Measurements from ENCODE around the gene DLG2.
"Not testable (repeated sequence)": the region's sequence is repeated elsewhere in the genome, so short reads cannot be mapped to it uniquely, and the experiment has no call there.

The DLG2 gene

DNA sequence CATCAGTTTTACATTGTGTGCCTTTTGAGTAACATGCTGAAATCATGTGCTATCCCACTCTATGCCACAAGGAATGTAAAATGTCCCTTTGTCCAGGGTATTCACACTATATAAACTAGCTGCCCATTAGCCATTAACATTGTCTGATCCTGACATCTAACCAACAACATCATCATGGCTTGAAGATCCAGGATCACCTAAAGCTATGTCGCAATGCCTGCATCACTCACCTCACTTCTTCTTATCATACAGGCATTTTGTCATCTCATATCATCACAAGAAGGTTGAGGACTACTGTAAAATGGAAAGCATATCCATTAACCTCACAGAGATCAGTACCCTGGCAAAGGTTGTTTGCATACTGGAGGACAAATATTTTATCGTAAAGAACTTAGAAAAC, 742.3 kb downstream of the DLG2 start:
- DNase-seq: no peak

DNA sequence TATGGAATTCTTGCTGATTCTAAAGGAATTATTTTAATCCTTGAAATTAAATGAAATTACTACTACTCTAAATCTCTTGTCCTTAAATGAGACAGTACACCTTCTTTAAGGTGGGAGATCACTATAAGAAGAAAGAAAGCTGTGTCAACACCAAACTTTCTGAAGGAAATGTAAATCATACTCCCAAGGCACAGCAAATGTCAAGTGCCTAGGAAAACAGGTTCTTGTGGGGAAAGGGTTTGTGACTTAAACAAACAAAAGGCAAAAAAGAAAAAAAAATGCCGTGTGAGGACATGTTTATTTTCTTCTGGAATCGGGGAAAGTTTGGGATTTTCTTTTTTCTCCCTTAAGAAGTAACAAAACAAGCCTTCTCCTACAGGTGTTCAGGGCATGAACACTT, 745.1 kb downstream of the DLG2 start:
- no peak for DNase-seq

DNA sequence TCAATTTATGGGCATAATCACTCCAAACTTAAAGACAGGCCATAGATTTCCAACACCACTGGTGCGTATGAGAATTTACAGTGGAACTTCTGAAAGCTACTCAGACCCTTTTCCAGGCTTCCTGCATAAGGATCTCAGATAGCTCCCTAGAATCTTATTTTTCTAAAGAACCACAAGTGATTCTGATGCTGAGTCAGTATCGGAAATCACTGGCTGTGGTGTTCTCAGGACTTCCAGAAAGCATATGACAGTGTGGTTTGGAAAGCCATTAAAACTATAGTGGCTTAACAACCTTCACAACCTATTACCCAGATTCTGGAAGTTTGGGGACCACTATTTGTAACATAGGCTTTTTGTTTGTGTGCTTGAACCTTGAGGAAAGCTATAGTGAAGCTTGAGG, 756.0 kb downstream of the DLG2 start:
- DNase-seq: no peak

DNA sequence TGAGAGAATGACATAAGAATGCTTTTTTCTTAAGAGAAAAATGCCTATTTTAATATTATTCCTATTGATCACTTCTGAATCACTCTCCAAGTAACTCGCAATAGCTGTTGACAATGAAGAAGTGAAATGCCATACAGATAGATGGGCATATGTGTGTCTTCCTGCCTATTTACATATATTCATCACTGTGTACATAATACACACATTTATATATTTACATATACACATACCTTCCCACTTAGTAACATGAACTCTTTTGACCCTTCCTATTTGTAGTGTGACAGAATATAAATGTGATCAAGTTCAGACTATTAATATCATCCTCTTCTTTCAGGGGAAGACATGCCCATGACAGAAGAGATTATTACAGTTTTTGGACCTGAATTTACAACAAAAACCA, 756.7 kb downstream of the DLG2 start:
- no peak for DNase-seq

DNA sequence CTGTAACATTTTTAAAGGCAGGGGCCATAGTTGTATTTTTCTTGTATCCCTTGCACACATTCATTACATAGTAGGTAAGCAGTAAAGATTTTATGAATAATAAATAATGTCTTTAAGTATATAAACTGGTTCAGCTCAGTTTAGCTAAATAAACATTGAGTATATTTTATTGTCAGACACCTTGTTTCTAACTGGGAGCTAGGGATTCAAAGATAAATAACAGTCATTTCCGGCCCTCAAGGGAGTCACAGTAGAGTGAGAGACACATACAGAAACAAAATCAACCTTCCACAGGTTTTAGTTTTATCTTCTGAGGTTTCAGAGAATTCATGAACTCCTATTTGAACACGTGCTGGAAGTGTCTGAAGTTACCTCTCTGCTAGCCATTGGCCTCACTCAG, 760.2 kb downstream of the DLG2 start:
- DNase-seq: no peak

DNA sequence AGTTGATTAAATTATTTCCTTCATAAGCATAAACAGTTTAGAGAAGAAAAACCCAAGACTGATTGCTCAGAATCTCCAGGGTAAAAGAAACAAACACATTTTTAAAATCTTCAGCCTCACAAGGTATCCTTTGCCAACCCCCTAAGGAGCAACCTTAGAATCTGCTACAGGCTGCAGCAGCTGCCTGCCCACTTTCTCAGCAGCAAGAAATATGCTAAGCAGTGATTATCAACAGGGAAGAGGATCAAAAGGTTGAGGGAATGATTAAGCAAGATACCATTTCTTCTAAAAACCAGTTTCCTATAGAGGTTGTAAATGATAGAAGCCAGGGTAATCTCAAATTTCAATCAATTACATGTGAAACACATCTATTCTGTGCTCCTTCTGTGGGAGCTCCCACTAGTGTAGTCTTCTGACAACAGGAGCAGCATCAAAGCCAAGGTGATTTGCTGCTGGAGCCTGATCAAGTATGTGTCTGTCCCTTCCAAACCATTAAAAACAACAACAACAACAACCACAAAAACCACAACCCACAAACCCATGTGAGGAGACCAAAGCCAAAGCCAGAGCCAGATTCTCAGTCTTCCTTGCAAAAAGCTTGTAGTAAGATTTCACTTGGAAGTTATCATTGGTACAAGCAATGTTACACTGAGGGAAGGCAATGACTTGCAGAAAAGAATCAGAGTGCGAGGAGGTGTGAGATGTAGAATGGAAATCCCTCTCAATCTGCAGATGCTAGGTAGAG, 761.2 kb downstream of the DLG2 start:
- DNase-seq: peak; percentile 62

DNA sequence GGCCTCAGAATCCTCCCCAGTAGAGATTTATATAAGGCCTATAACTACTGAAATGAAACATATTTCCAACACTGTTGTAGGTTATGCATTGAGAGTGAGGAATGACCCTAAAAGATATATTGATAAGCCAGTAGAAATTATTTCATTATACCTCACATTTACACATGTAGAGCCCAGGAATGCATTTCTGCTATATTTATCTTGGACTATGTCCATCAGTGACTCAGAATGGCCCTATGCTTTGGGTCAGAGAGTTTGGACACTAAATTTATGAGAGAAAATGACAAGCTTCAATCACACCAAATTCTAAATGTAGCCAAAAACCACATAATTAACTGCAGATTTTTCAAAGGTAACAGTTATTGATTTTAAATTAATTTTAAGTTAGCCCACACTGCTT, 761.9 kb downstream of the DLG2 start:
- DNase-seq: no peak

DNA sequence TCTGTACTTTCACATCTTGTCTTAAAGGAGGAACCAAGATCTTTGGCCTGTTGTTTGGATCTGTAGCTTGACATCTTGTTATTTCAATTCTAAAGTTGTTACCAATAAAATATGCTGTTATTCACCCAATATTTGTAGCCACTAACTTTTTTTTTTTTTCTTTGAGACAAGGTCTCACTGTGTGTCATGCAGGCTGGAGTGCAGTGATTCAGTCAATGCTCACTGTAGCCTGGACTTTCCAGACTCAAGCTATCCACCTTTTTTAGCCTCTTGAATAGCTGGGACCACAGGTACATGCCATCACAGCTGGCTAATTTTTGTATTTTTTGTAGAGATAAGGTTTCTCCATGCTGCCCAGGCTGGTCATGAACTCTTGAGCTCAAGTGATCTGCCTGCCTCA, 769.4 kb downstream of the DLG2 start:
- no peak for DNase-seq

DNA sequence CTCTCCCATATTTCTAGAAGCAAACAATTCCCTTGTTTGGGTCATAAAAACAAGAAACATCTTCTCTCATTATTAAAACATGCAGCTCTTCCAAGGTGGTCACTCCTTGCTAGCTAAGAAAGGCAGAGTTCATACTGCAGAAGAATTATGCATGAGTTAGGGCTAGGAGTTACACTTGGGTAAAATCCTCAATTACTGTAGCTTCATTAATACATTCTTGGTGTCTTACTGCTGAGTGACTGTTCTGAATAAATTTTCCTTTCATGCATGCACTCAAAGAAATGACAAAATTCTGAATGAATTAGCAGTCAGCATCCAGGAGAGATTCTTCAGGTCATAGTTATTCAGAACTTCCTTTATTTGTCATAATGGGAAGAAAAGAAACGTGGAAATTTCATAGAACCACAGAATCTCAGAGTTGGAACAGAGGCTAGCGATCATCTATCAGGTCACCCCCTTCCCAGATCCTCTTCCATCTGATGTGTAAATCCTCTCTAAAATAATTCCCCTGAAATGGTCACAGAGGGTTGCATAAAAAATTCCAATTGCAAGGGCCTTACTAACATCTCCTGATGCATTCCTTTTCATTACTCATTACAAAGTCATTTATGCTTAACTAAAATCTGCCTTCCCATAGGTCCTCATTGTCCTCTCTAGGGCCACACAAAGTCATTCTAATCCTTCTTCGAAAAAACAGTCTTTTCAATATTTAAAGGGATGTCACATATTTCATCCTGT, 771.5 kb downstream of the DLG2 start:
- no peak for DNase-seq

DNA sequence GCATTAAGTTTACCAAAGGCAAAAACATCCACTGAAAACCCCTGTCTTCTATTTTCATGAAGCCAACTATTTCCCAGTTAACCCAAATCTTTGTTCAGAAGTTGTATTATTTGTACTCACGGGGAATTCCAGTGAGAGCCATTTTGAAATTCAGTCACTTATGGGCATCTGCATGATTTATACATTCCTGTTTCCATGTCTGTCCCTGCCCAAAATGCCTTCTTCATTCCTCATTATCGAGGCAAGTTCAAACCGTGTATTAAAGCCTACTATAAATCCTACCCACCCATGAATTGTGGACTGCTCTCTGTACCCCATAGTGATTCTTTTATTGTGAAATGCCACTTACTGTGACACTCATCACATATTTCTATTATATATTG, 772.7 kb downstream of the DLG2 start:
- DNase-seq: no peak

DNA sequence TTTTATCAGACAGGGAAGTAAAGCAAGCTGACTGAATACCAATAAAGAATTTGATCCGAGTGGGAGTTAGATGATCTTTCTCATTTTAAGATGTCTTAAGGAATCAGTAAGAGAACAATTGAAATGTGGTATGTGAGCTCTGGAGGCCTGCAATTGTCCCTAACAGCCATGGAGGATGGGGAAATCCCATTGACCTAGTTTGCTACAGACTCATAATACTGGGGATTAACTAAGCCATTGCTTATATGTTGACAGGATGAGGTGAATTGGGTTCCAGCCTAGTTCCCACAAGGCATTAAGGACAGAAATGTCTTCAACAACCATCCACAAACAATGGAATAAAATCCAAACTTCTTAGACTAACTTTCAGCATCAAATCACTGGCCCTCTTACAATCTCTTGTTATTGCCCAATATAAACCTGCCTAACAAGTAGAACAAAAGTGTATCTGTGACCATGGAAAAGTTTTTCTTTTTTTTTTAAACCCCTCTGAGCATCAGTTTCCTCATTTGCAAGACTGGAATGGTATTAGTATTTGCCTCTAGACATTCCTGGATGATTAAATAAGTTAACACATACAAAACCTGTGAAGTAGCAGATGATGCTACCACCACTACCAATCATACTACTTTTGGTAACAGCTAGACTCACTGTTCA, 773.2 kb downstream of the DLG2 start:
- DNase-seq: no peak

DNA sequence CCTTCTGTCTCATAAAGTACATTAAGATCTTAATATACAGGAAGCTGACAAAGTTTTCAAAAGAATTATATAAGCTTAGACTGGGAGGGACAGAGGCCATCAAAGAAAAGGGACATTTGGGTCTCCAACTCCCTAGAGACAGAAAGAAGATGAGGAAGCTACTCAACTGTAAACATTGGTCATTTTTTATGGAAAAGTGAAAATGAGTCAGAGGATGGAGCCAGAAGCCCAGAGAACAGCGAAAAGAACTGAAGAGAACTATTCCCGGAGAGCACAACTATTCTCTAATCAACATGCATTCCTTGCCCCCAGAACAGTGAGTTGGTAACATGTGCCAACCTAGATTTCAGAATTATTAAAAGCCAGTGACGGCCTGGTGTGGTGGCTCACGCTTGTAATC, 779.3 kb downstream of the DLG2 start:
- no peak for DNase-seq

DNA sequence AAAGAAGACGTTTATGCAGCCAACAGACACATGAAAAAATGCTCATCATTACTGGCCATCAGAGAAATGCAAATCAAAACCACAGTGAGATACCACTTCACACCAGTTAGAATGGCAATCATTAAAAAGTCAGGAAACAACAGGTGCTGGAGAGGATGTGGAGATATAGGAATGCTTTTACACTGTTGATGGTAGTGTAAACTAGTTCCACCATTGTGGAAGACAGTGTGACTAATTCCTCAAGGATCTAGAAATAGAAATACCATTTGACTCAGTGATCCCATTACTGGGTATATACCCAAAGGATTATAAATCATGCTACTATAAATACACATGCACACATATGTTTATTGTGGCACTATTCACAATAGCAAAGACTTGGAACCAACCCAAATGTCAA, 786.9 kb downstream of the DLG2 start:
- not testable (repeated sequence) for DNase-seq

DNA sequence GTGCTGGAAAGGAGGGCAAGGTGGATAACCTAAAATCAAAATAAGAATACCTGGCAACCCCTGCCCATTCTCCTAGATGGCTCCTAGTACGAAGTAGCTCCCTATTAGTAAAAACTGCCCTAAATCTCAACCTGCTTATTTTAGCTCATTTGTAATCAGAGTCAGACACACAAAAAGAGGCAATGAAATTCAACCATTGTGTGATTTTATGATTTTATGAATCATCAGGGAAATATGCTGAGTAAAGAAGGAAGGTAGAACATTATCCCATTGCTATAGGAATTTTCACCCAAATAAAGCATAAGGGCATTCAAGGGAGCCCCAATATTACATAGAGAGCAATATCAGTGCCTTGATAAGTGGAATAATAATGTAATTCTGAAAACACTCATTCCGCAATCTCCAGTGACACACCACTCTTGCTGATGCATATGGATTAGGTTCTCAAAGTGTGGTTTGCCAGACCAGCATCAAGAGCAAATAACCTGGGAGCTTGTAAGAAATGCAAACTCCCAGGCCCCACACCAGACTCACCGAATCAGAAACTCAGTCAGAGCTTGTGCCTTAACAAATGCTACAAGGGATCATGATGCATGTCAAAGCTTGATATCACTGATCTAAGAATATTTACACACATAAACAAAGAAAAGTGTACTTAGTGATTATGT, 789.6 kb downstream of the DLG2 start:
- DNase-seq: no peak

DNA sequence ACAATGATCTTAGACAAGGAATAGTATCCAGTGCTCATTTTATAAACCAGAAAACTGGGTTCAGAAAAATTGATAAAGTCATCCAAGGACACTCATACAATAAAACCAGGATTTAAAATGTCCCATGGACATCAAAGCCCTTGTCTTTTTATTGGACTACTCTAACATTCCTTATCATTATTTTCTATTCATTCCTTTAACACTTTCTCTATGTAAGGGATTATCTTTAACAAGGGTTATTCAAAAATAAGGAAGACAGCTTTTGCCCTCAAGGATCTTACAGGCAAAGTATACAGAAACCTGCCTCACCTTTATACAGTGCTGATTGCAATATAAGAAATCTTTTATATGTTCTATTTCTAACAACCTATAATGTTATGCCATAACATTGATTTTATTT, 790.8 kb downstream of the DLG2 start:
- DNase-seq: no peak

DNA sequence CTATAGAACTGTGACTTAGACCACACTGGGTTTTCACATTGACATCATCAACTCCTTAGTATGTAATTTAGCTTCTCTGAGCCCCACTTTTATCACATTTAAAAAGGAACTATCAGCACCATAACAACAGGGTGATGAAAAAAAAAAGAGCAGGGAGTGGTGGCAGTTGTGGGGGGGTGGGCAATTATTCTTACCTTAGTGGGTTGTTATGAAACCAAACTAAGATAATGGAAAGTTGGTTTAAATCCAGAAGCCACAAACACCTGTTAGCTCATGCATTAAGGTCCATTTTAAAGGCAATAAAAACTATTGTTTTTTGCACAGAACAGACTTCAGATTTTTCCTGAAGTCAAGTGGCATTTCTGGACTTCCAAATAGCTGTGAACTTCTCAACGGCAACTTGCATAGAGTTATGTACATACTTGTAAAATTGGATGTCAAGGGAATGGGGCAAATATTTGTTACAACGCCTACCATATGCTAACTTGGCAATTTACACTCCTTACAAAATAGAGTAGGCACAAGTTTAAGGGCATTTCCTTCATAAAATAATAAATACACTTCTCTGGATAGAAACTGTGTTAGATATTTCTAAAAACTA, 793.6 kb downstream of the DLG2 start:
- no peak for DNase-seq

DNA sequence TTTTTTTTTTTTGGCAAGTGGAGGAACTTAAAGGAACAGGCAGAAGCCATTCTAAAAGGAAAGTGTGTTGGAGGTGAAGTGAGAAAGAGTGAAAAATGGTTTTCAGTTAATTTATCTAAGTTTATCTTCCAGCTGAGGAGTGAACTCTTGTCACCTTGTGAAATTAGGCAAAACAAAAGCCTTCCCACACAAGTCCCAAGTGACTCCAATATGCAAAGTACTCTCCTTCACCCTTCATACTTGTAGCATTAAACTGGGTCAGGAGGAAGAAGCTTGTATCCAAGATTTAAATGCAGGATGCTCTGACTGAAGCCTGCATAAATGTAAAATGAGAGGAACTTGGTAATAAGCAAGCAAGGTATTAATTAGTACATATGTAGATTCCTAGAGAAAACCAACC, 796.8 kb downstream of the DLG2 start:
- DNase-seq: no peak

DNA sequence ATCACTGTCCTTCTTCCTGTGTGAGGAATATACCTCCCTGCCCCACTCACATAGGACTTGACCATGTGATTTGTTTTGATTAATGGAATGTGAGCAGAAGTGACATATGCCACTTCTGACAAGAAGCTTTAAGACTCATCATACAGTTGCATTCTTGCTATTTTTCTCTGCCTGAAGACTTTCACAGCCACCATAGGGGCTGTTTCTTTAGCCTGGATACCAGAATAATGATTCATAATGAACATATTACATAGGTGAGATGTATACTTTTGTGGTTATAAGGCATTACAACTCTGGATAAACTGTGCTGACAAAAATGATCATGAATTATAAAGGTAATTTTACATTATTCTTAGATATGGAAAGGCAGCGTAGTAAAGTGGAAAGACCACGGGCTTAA, 798.0 kb downstream of the DLG2 start:
- DNase-seq: no peak

DNA sequence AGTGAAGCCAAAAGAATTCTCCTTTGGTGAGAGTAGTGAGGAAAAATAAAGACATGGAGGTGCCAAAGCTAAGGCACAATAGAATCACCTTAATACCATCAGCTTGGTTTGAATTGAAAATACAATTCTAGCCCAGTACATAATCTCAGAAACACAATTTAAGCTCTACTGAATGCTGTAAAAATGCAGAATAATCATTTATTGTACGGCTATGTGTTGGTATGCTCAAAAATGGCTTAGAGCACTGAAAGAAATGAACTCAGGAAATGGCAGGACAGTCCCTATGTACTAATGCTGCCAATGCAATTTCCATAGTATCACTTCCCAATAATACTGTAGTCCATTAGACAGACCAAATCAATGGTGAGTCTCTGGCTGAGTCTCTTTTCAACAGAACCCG, 798.5 kb downstream of the DLG2 start:
- no peak for DNase-seq

DNA sequence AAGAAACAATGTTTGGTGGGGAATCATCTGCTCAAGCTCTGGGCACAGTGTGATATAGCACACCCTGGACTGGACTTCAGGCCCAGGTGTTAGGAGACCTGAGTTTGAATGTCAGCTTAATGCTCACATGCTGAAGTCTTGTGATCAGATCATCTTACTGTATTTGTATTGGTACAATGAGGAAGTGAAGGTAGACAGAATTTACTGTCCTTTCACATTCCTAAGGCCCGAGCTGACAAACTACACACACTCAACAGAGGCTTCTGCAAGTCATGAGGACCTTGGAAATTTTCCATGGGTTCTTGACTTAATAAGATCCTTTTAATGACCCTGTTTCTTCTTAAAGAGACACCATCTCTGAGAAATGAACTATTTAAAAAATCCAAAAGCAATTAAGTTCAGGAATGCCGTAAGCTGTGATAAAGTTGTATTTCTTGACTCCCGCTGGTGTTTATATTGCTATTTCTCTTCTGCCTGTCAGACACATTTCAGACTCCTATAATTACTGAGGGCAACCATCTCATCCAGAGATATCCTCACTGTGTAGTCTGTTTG, 802.0 kb downstream of the DLG2 start:
- no peak for DNase-seq

DNA sequence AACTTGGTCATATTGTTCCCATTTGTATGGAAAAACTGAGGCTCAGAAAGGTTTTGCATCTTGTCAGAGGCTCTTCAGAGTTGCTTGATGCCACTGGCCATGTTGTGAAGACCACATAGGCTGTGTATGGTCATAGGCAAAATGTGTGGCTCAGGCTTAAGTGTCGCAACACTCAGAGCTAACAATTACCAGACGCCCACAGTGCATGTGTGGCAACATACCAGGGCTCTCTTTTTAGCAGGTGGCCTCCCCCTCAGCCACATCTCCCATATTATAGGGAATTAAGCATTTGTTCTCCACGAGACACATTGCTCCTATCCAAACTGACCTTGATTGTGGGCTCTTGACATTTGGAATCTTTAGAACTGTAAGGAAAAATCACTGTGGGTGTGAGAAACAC, 802.5 kb downstream of the DLG2 start:
- no peak for DNase-seq

DNA sequence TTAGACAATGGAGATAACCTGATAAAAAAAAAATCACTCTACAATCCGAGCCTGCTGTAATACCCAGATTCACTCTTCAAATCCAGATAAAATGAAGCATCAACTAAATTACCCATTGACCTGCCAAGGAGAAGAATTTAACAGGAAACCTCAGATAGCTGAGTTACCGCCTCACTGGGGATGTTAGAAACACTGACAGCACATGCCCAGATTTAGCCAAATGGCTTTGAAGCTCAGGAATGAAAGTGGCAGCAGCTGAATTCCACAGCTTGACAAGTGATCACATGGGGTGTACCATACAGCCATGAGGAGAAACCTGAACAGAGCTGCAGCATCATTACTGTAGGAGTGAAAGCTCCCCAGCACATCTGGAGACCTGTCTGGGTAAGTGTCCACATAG, 807.6 kb downstream of the DLG2 start:
- peak; percentile 54 for DNase-seq

DNA sequence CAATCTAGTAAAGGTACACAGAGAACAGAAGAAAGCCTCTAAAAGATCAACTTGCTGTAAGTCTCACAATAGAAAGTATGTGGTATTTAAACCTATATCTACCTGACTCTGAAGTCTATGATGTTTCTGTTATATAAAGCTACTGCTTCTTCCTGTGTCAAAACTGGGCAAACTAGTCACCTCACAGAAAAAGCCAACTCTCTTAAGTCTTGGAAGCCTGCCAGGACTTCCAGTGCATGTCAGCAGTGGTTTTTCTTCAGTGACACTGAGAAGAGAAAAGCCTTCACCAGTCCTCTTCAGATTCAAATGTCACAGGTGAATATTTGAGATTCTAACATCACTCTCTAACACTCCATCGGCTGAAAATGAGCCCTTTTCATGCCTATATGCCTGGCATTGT, 808.0 kb downstream of the DLG2 start:
- DNase-seq: no peak

Data from islet precursor cell (in vitro differentiated cells).